ENCODE results near the gene RAB11FIP2.

DNA sequence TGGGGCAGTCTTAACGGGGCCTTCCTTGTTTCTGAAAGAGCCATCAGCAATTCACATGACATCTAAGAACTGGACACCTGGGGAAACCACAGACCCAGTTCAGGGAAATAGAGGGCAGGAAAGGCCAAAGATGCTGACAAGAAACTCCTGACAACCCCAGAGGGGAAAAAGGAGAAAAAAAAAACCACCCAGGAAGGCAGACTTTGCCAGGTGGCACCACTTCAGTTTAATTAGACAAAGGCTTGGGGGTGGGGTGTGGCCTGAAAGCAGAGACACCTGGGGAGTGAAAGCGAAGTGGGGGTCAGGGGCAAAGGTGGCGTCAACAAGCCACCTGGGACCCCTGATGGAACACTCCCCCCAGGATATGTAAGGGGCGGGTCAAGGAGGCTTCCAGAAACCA is 53.6 kb downstream of the RAB11FIP2 start:
- TF ChIP-seq, protein P1, sequence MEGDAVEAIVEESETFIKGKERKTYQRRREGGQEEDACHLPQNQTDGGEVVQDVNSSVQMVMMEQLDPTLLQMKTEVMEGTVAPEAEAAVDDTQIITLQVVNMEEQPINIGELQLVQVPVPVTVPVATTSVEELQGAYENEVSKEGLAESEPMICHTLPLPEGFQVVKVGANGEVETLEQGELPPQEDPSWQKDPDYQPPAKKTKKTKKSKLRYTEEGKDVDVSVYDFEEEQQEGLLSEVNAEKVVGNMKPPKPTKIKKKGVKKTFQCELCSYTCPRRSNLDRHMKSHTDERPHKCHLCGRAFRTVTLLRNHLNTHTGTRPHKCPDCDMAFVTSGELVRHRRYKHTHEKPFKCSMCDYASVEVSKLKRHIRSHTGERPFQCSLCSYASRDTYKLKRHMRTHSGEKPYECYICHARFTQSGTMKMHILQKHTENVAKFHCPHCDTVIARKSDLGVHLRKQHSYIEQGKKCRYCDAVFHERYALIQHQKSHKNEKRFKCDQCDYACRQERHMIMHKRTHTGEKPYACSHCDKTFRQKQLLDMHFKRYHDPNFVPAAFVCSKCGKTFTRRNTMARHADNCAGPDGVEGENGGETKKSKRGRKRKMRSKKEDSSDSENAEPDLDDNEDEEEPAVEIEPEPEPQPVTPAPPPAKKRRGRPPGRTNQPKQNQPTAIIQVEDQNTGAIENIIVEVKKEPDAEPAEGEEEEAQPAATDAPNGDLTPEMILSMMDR (conservative IDR thresholded peaks at IDR 0.05; ENCODE audit: low read length) = no peak
- no peak for TF ChIP-seq EZH2phosphoT487 (IDR thresholded peaks at IDR 0.05; ENCODE audit: borderline replicate concordance)

All from Loucy (cell line).